ENCODE results near the gene ARMC5.

The ARMC5 gene

DNA sequence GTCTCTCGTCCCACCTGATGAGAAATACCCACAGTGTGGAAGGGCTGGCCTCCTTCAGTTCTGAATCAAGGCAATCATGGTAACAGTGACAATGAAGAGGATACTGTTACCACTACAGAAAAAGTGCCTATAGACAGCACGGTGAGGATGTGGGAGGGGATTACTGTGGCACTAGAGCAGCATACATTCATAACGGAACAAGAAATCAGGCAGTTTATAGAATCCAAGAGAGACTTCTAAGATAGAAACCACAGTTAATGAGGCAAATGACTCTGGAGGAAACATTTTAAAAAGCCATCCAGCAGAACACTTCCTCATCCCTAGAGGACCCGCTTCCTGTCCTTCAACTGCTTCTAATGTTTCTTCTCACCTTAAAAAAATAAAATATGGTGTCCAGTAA, 46.2 kb downstream of the ARMC5 start:
- TF ChIP-seq, protein P1, sequence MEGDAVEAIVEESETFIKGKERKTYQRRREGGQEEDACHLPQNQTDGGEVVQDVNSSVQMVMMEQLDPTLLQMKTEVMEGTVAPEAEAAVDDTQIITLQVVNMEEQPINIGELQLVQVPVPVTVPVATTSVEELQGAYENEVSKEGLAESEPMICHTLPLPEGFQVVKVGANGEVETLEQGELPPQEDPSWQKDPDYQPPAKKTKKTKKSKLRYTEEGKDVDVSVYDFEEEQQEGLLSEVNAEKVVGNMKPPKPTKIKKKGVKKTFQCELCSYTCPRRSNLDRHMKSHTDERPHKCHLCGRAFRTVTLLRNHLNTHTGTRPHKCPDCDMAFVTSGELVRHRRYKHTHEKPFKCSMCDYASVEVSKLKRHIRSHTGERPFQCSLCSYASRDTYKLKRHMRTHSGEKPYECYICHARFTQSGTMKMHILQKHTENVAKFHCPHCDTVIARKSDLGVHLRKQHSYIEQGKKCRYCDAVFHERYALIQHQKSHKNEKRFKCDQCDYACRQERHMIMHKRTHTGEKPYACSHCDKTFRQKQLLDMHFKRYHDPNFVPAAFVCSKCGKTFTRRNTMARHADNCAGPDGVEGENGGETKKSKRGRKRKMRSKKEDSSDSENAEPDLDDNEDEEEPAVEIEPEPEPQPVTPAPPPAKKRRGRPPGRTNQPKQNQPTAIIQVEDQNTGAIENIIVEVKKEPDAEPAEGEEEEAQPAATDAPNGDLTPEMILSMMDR (conservative IDR thresholded peaks at IDR 0.05; ENCODE audit: low read length) = no peak
- DNase-seq (ENCODE audit: low read depth) = no peak

DNA sequence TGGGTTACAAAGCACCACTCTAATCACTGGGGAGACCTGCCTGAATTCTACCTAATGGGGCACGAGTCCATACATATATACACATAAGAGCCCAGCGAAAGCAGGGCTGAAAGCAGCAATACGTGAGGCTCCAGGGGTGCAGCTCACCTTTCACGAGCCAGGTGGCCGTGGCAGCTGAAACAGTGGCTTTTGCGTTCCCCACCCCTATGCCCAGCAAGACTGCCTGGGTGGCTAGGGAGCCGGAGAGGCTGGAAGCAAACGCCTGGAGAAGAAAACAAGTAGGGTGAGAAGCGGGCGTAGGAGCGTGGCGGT, 48.3 kb downstream of the ARMC5 start:
- no peak for DNase-seq (ENCODE audit: low read depth)
- H3K4me3 ChIP-seq (ENCODE audit: low read length) = peak overlapping the region; percentile 97
- TF ChIP-seq, protein P1 (conservative IDR thresholded peaks at IDR 0.05; ENCODE audit: low read length) = no peak

More for the DNA sequence above, 46.2 kb downstream of the ARMC5 start:
- no peak overlapping the region for H3K4me3 ChIP-seq (ENCODE audit: low read length)

DNA sequence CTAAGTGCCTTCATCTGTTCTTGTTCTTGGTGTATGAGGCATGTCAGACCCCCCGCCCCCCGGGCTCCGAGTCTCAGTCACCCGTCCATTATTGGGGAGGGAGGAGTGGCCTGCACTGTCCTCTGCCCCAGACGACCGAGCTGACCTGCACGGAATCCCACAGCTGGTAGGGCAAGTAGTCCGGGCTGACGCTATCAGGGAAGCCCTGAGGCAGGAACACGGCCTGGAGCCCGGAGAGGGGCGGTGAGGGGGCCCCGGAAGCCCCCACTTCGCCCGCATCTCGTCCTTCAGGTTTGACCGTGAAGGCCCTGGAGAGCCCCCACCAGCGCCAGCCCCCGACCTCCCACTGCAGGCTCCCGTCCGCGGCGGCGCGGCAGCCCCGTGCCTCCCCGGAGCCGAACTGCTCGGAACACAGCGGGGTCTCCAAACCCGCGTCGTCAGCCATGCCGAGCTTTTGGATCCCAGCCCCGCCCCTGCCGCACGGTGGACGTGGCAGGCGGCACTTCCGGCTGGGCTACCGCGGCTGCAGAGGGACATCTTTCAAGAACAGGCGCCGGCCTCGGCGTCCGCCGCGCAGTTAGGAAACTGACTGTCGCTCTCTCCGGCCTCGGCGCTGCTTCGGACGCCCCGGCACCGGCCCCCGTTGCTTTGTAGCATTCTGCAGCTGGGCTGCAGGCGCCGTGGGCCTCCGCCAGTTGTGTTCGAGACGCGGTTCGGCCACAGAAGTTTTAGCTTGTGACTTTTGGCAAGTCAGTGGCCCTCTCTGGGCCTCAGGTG, 48.8 kb downstream of the ARMC5 start, which contains the start of gene RUSF1:
Gene RUSF1 (minus strand): TSS at position 463 of the 777 bp plus-strand sequence. CDS start 18 bp downstream, at position 445.
- TF ChIP-seq, protein P1 (conservative IDR thresholded peaks at IDR 0.05; ENCODE audit: low read length) = no peak
- peak; percentile 90 for DNase-seq (ENCODE audit: low read depth)
- peak within 1 kb of the TSS; percentile 97 for H3K4me3 ChIP-seq (ENCODE audit: low read length)

DNA sequence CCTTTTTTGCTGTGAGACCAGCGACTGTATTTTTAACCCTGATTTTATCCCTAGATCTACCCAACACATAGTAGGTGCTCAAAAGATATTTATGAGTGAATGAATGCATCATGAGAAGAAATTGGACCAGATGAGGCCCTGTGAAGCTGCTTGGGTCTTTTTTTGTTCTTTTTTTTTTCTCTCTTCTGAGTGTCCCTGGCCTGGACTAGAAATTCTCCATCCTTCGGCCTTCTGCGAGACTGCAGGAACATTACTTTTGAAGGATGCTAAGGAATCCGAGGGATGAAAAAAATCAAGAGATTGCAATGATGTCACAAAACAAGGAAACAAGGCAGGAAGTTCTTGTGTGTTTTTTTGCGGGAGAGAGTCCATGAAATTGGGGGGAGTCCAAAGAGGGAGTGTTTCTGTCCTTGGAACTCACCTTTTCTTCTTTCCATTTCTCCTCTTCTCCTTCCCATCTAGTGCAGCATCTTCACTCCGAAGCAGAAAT, 49.5 kb downstream of the ARMC5 start:
- TF ChIP-seq, protein P1 (conservative IDR thresholded peaks at IDR 0.05; ENCODE audit: low read length) = no peak
- peak; percentile 72 for DNase-seq (ENCODE audit: low read depth)

DNA sequence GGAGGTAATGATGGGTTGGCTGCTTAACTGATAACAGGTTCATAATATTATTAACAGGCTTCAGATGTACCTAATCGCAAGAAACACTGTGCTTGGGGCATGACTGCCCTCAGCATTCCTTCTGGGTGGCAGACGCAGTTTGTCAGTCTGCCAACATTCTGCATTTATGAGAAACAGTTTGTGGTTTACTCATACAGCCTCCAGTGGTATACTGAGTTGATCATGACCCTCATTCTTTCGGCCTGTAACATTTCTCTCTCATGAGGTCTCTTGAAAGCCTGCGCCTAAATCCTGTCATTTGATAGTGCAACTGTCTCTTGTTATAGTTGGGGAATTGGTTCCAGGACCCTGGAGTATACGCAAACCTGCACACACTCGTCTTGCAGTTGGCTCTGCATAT, 53.8 kb downstream of the ARMC5 start:
- TF ChIP-seq, protein P1 (conservative IDR thresholded peaks at IDR 0.05; ENCODE audit: low read length) = no peak
- DNase-seq (ENCODE audit: low read depth) = peak; percentile 82
- no peak overlapping the region for H3K4me3 ChIP-seq (ENCODE audit: low read length)

More for the DNA sequence above, 49.5 kb downstream of the ARMC5 start:
- H3K4me3 ChIP-seq (ENCODE audit: low read length) = peak overlapping the region; percentile 97

DNA sequence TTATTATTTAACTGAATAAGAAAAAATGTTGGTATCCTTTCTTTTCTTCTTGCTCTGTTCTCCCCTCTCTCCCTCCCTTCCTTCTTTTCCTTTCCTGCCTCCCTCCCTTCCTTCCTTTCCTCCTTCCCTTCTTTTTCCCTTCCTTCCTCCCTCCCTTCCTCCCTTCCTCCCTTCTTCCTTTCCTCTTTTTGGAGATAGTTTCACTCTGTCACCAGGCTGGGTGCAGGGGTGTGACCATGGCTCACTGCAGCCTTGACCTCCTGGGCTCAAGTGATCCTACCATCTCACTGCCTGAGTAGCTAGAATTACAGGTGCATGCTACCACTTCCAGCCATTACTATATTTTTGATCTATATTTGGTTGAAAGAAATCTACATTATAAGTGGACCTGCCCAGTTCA, 54.6 kb downstream of the ARMC5 start:
- DNase-seq (ENCODE audit: low read depth) = no peak
- TF ChIP-seq, protein P1 (conservative IDR thresholded peaks at IDR 0.05; ENCODE audit: low read length) = no peak
- H3K4me3 ChIP-seq (ENCODE audit: low read length) = no peak overlapping the region
